Erythroblast (primary cell): Measurements from ENCODE around the gene MPRIP.

Experiments used
- GATA1 ChIP-seq: IDR thresholded peaks from 2 replicates; pipeline ENCODE4 v1.6.1; 2011; ENCODE audit warnings: low read depth, mild to moderate bottlenecking, control low read depth, low read length, moderate library complexity
- POLR2A ChIP-seq: IDR thresholded peaks from 2 replicates; pipeline ENCODE4 v1.6.1; 2011; ENCODE audit warnings: mild to moderate bottlenecking, low read length

- TF ChIP-seq POLR2A, result no peak
- no peak for TF ChIP-seq GATA1
Measured at GRCh38 chr17:17226451-17227265, 184.4 kb downstream of the MPRIP start.
